Measurements from ENCODE around the gene CYFIP1.

GRCh38 chr15:22979238-22980188 lies 655 bp downstream of the CYFIP1 start:
- TF ChIP-seq, protein P1, sequence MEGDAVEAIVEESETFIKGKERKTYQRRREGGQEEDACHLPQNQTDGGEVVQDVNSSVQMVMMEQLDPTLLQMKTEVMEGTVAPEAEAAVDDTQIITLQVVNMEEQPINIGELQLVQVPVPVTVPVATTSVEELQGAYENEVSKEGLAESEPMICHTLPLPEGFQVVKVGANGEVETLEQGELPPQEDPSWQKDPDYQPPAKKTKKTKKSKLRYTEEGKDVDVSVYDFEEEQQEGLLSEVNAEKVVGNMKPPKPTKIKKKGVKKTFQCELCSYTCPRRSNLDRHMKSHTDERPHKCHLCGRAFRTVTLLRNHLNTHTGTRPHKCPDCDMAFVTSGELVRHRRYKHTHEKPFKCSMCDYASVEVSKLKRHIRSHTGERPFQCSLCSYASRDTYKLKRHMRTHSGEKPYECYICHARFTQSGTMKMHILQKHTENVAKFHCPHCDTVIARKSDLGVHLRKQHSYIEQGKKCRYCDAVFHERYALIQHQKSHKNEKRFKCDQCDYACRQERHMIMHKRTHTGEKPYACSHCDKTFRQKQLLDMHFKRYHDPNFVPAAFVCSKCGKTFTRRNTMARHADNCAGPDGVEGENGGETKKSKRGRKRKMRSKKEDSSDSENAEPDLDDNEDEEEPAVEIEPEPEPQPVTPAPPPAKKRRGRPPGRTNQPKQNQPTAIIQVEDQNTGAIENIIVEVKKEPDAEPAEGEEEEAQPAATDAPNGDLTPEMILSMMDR (IDR thresholded peaks at IDR 0.05; ENCODE audit: insufficient read depth, low read depth, low read length): no peak
- no peak for TF ChIP-seq EZH2 (IDR thresholded peaks at IDR 0.05; ENCODE audit: insufficient read depth, low read length)

Measured in astrocyte (in vitro differentiated cells and primary cell).